Activated T-cell treated with anti-CD3 and anti-CD28 coated beads, Interleukin-2, amount 50 U/mL, for 4 hours (primary cell): ENCODE data around the gene ZFAND3. TPM values are rescaled to one million over a fixed set of nuclear protein-coding genes. Genes with fewer than 3 reads are reported as not detected.

Experiments
- ATAC-seq, 2 donors: fragments of 200-7000 bp; cut with Tn5 transposase; one replicate each; pipeline ENCODE4 v1.10.0; 2021
- DNase-seq: peaks from one replicate; pipeline ENCODE4 v3.0.0-alpha.2; 2020
- H3K27me3 Mint-ChIP-seq: one replicate; pipeline ENCODE4 v1.8.0; 2021; ENCODE audit warnings: low read depth, mixed read lengths
- H3K36me3 Mint-ChIP-seq: one replicate; pipeline ENCODE4 v1.8.0; 2022; ENCODE audit warnings: mixed read lengths; ENCODE audit not compliant: insufficient read depth
- H3K4me1 Mint-ChIP-seq: one replicate; pipeline ENCODE4 v1.8.0; 2021; ENCODE audit warnings: low read depth, mixed read lengths
- H3K4me3 Mint-ChIP-seq: one replicate; pipeline ENCODE4 v1.8.0; 2021; ENCODE audit warnings: mild to moderate bottlenecking, moderate library complexity, mixed read lengths
- H3K9me3 Mint-ChIP-seq: one replicate; pipeline ENCODE4 v1.8.0; 2021; ENCODE audit warnings: mixed read lengths
- total RNA-seq, 3 donors: library from RNA; stranded (reverse); gene quantifications; one replicate each; pipeline ENCODE4 v1.2.1, GENCODE V29; 2021

Gene ZFAND3
- total RNA-seq, 3 donors from 2014 or later: 21.5 to 31.4 (median 30.8) TPM

DNA sequence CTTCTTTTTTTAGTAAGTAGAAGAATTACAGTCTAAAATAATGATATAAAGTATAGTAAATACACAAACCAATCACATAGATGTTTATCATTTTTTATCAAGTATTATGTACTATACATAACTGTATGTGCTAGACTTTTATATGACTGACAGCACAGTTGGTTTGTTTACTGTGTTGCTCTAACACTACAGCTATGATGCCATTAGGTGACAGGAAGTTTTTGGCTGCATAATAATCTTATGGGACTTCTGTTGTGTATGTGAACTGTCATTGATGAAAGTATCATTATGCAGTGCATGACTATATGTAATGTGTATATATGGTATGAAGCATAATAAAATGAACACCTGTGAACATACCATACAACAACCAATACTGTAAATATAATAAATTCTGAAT lies 104.0 kb downstream of the ZFAND3 start:
- peaks cover 59% of the 10 kb centered on the region for H3K4me1 Mint-ChIP-seq
- peaks cover 8% of the 10 kb centered on the region for H3K36me3 Mint-ChIP-seq
- no peaks in the 10 kb centered on the region for H3K9me3 Mint-ChIP-seq
- ATAC-seq (no peak), DNase-seq (no peak)
- H3K4me3 Mint-ChIP-seq: no peak overlapping the region
- no peaks in the 10 kb centered on the region for H3K27me3 Mint-ChIP-seq

DNA sequence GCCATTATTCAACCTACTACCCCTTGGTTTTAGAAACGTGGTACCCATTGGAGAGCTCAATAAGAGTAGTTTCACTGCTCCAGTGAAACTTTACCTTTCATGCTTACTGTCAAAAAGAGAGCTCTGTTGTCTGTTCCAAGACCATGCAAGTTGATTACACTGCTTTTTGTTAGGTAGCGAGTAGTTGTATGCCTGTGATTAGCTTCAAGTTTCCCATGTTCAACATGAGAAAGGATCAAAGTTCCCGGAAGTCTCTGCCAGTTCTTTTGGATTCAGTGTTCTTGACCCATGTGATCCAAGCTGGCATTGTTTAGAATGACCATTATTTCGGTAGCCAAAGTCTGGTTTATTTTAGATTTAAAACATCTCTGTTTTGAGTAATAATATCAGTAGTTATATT lies 107.1 kb downstream of the ZFAND3 start:
- Mint-ChIP-seq H3K36me3 (peaks cover 17% of the 10 kb centered on the region), H3K9me3 (no peaks in the 10 kb centered on the region), H3K27me3 (no peaks in the 10 kb centered on the region), H3K4me1 (peaks cover 47% of the 10 kb centered on the region), H3K4me3 (no peak overlapping the region)
- ATAC-seq: no peak
- no peak for DNase-seq

DNA sequence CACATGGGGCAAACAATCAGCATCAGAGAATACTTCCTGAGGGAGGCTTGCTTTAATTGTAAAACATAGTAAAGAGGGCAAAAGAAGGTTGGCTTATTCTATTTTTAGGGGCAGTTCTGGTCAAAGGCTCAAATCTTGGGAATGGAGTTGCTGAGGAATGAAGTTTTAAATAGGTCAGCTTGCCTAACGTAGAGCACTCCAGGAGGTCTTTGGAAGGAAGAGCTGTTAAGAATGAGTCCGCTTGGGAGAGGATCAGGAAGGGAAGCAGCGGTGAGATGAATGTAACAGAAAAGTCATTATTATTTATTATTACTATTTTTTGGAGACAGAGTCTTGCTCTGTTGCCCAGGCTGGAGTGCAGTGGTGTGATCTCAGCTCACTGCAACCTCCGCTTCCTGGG lies 108.7 kb downstream of the ZFAND3 start:
- Mint-ChIP-seq H3K27me3 (no peaks in the 10 kb centered on the region), H3K4me3 (no peak overlapping the region), H3K4me1 (peaks cover 44% of the 10 kb centered on the region), H3K9me3 (no peaks in the 10 kb centered on the region), H3K36me3 (peaks cover 17% of the 10 kb centered on the region)
- no peak for ATAC-seq
- DNase-seq: no peak

- Mint-ChIP-seq H3K9me3 (no peaks in the 10 kb centered on the region), H3K4me3 (no peak overlapping the region), H3K36me3 (peaks cover 21% of the 10 kb centered on the region), H3K27me3 (no peaks in the 10 kb centered on the region), H3K4me1 (peaks cover 34% of the 10 kb centered on the region)
- DNase-seq (no peak), ATAC-seq (no peak)
These were observed 110.9 kb downstream of the ZFAND3 start for GRCh38 chr6:37930288-37930971.

DNA sequence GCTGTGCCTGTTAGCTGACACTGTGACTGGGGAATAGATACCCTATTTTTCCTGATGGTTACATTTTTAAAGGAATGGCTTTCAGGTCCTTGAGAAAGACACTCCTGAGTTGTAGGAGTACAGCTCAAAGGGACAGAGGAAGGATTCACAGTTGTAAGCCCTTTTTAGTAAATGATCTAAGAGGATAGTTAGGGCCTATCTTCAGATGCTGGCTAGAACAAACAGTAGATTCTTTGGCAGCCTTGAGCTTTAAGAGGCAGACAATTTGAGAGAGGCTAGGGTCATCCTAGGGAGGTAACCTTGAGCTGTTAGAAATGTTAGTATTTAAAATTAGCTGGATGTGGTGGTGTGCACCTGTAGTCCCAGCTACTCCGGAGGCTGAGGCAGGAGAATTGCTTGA lies 111.5 kb downstream of the ZFAND3 start:
- H3K4me1 Mint-ChIP-seq: peaks cover 35% of the 10 kb centered on the region
- H3K36me3 Mint-ChIP-seq: peaks cover 21% of the 10 kb centered on the region
- H3K9me3 Mint-ChIP-seq: no peaks in the 10 kb centered on the region
- no peak overlapping the region for H3K4me3 Mint-ChIP-seq
- no peak for ATAC-seq
- DNase-seq: no peak
- H3K27me3 Mint-ChIP-seq: no peaks in the 10 kb centered on the region

DNA sequence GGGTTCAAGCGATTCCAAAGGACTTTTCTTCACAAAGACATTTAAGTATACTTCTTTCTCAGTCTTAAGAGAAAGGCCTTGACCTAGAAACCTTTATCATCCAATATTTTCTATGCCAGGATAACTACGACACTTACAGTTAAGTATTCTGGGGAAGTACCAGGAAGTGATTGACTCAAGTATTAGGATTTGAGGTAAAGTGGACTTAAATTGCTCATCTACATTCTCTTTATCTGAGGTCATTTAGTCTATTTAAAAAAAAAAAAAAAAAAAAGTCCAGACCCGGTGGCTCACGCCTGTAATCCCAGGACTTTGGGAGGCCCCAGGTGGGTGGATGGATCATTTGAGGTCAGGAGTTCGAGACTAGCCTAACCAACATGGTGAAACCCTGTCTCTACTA lies 114.7 kb downstream of the ZFAND3 start:
- DNase-seq: no peak
- ATAC-seq: no peak
- no peaks in the 10 kb centered on the region for H3K9me3 Mint-ChIP-seq
- peaks cover 41% of the 10 kb centered on the region for H3K4me1 Mint-ChIP-seq
- H3K36me3 Mint-ChIP-seq: peaks cover 22% of the 10 kb centered on the region
- H3K27me3 Mint-ChIP-seq: no peaks in the 10 kb centered on the region
- no peak overlapping the region for H3K4me3 Mint-ChIP-seq

GRCh38 chr6:37936150-37936549 lies 116.6 kb downstream of the ZFAND3 start:
- Mint-ChIP-seq H3K27me3 (no peaks in the 10 kb centered on the region), H3K4me1 (peaks cover 45% of the 10 kb centered on the region), H3K9me3 (no peaks in the 10 kb centered on the region), H3K36me3 (peaks cover 14% of the 10 kb centered on the region), H3K4me3 (no peak overlapping the region)
- DNase-seq (no peak), ATAC-seq (no peak)

DNA sequence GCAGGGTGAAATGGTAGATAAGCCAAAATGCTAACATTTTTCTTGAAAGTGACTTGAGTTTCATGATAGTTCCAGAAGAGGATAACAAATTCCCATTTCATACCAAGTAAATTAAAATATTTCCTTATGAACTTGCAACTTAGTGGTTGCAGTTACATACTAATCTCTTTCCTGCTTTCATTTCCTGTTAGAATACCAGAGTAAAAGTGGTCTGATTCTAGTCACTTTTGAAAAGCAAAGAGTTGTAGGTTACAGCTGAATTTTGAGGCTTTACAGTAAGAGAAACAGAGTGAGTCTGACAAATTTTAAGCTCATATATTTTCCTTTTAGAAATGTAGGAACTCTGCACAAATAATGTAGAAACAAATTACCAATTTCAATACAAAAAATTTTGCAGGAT lies 117.4 kb downstream of the ZFAND3 start:
- Mint-ChIP-seq H3K4me3 (no peak overlapping the region), H3K9me3 (no peaks in the 10 kb centered on the region), H3K4me1 (peaks cover 42% of the 10 kb centered on the region), H3K36me3 (peaks cover 14% of the 10 kb centered on the region), H3K27me3 (no peaks in the 10 kb centered on the region)
- ATAC-seq (no peak), DNase-seq (no peak)

DNA sequence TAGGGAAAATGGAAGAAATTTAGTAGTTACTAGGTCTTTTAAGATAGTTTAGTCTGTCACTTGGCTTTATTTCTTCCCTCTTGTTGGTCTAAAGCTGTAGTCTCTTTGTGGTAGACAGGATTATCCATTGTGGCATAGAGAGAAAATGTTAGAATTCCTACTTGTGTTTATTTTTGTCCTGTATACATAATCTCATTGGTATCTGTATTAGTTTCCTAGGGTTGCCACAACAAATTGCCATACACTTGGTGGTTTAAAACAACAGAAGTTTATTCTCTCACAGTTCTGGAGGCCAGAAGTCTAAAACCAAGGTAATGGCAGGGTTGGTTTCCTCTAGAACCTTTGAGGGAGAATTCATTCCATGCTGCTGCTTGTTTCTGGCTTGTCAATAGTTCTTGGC lies 119.4 kb downstream of the ZFAND3 start:
- Mint-ChIP-seq H3K9me3 (no peaks in the 10 kb centered on the region), H3K4me1 (peaks cover 54% of the 10 kb centered on the region), H3K27me3 (no peaks in the 10 kb centered on the region), H3K4me3 (no peak overlapping the region), H3K36me3 (peaks cover 11% of the 10 kb centered on the region)
- DNase-seq (no peak), ATAC-seq (no peak)

DNA sequence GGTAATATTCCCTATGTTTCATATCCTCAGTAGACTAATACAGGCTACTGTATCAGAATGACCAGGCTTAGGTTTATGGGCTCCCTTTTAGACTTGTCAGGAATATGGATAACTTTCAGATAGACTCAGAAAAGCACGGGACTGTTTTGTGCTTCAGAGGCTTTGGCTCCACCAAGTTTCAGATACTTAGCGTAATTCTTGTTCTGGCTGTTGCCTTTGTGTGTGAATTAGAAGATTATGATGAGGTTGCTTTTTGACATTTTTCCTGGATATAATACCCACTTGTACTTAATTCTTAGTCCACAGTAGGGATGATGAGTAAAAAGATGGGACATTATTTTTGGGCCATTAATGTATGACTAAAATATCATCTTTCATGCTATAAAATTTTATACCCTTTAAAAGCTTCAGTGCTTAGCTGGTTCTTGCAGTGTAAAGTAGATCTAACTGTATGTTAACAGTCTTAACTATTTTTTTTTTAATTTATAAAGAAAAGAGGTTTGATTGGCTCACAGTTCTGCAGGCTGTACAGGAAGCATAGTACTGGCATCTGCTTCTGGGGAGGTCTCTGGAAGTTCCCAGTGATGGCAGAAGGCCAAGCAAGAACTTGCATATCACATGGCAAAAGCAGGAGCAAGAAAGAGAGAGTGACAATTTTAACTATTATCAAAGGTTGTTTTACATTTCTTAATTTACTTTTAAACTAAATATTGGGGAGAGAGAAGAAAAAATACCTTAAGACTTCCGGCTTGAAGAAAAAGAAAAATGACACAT lies 120.7 kb downstream of the ZFAND3 start:
- Mint-ChIP-seq H3K4me1 (peaks cover 59% of the 10 kb centered on the region), H3K36me3 (peaks cover 9% of the 10 kb centered on the region), H3K27me3 (no peaks in the 10 kb centered on the region), H3K9me3 (no peaks in the 10 kb centered on the region), H3K4me3 (no peak overlapping the region)
- no peak for ATAC-seq
- DNase-seq: no peak

- H3K27me3 Mint-ChIP-seq: no peaks in the 10 kb centered on the region
- peaks cover 9% of the 10 kb centered on the region for H3K36me3 Mint-ChIP-seq
- DNase-seq: no peak
- peaks cover 60% of the 10 kb centered on the region for H3K4me1 Mint-ChIP-seq
- H3K4me3 Mint-ChIP-seq: no peak overlapping the region
- no peaks in the 10 kb centered on the region for H3K9me3 Mint-ChIP-seq
- ATAC-seq: no peak
These were observed 122.3 kb downstream of the ZFAND3 start for GRCh38 chr6:37941871-37942270.

DNA sequence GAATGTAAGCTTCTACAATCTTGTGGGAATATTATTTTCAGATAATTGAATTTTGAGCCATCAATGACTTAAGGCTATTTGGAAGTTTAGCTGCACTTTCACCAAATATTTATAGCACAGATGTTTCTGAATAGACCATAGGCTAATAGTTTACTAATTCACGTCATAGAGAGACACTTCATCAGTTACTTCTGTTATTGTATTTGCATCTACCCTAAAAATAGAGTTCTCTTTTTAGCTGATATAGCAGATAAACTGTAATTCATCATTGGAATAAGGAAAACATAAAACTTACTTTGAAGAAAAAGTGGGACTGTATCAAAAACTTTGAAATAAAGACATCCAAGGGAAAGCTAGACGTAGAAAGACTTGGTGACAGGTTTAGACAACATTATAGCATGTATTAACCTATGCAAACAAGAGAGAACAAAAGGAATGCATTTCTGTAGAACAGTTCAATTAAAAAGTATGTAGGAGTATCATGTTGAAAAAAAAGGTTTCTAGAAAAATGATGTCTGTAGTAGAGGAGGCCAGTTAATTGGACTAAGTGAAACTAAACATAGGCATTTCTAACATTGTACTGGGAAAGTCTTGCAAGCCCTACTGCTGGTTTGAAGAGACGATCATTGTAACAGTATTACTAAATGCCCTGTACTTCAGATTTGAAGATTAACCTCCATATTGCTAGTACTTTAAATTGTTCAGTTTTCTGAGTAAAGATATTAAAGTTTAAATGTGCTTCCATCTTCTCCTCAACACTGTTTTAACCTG lies 123.3 kb downstream of the ZFAND3 start:
- H3K27me3 Mint-ChIP-seq: no peaks in the 10 kb centered on the region
- H3K9me3 Mint-ChIP-seq: no peaks in the 10 kb centered on the region
- ATAC-seq (no peak), DNase-seq (no peak)
- peaks cover 11% of the 10 kb centered on the region for H3K36me3 Mint-ChIP-seq
- no peak overlapping the region for H3K4me3 Mint-ChIP-seq
- H3K4me1 Mint-ChIP-seq: peaks cover 60% of the 10 kb centered on the region

DNA sequence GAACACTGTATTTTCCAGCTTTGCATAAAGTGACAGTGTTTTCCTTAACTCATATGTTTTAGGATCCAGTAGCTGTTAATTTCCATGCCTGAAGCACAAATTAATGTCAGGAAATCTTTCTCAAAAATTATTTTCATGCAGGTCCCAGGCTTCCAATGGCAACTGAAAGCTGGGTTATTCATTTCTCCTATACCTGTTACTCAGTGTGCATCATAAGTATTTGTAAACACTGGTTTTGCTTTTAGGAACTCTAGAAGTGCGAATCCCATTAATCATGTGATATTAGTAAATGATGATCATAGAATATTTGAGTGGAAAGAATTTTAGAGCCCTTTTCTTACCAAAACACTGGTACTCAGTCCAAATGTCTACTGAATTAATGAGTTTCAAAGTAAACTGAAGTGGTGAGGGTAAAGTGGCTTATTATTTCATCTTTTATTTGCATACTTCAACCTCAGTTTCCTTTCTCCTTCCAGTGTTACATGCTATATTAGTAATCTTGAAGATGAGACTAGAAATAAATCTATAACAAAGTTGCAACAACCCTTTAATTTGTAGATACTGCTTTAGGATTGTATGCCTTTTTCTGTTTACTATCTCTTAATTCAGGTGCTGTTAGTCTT lies 124.0 kb downstream of the ZFAND3 start:
- Mint-ChIP-seq H3K9me3 (peaks cover 4% of the 10 kb centered on the region), H3K36me3 (peaks cover 12% of the 10 kb centered on the region), H3K4me1 (peaks cover 59% of the 10 kb centered on the region), H3K4me3 (no peak overlapping the region), H3K27me3 (no peaks in the 10 kb centered on the region)
- no peak for ATAC-seq
- no peak for DNase-seq

- H3K36me3 Mint-ChIP-seq: peaks cover 9% of the 10 kb centered on the region
- H3K27me3 Mint-ChIP-seq: no peaks in the 10 kb centered on the region
- no peak for DNase-seq
- H3K4me3 Mint-ChIP-seq: no peak overlapping the region
- no peak for ATAC-seq
- peaks cover 10% of the 10 kb centered on the region for H3K9me3 Mint-ChIP-seq
- H3K4me1 Mint-ChIP-seq: peaks cover 65% of the 10 kb centered on the region
These were observed 126.5 kb downstream of the ZFAND3 start for GRCh38 chr6:37946057-37946456.
